HAP-1 (cell line): ENCODE data around the gene SEMA4G.
A peak's percentile ranks its signal among the peaks of the same experiment; 100 is the strongest.

Experiments used
- DNase-seq, 2 experiments: peaks; one replicate each; pipeline ENCODE4 v3.0.0-alpha.2; 2016 to 2020; ENCODE audit warnings: low spot score in 2 of 2
- H3K27me3 ChIP-seq: fragments of 250-450 bp; sonication (Bioruptor Pico); 2 replicates; pipeline ENCODE4 v1.5.1; 2020; ENCODE audit warnings: low read depth, mild to moderate bottlenecking, moderate library complexity
- H3K36me3 ChIP-seq: fragments of 250-450 bp; sonication (Bioruptor Pico); replicated peaks from 2 replicates; pipeline ENCODE4 v1.5.1; 2020; ENCODE audit warnings: mild to moderate bottlenecking
- H3K4me1 ChIP-seq: fragments of 250-450 bp; sonication (Bioruptor Pico); 2 replicates; pipeline ENCODE4 v1.5.1; 2020; ENCODE audit warnings: mild to moderate bottlenecking
- H3K4me3 ChIP-seq: fragments of 250-450 bp; sonication (Bioruptor Pico); 2 replicates; pipeline ENCODE4 v1.5.1; 2020; ENCODE audit warnings: mild to moderate bottlenecking, moderate library complexity
- H3K9me3 ChIP-seq: fragments of 250-450 bp; sonication (Bioruptor Pico); 2 replicates; pipeline ENCODE4 v1.5.1; 2020; ENCODE audit warnings: mild to moderate bottlenecking, moderate library complexity
- in situ Hi-C: fragments of 300-500 bp; cut with MboI; formaldehyde crosslinking; loops from 3 replicates; pipeline ENCODE4 v1.14.3; 2020; ENCODE audit warnings: low sequenced_read_pairs, inconsistent platforms, mixed read lengths

The SEMA4G gene, protein sequence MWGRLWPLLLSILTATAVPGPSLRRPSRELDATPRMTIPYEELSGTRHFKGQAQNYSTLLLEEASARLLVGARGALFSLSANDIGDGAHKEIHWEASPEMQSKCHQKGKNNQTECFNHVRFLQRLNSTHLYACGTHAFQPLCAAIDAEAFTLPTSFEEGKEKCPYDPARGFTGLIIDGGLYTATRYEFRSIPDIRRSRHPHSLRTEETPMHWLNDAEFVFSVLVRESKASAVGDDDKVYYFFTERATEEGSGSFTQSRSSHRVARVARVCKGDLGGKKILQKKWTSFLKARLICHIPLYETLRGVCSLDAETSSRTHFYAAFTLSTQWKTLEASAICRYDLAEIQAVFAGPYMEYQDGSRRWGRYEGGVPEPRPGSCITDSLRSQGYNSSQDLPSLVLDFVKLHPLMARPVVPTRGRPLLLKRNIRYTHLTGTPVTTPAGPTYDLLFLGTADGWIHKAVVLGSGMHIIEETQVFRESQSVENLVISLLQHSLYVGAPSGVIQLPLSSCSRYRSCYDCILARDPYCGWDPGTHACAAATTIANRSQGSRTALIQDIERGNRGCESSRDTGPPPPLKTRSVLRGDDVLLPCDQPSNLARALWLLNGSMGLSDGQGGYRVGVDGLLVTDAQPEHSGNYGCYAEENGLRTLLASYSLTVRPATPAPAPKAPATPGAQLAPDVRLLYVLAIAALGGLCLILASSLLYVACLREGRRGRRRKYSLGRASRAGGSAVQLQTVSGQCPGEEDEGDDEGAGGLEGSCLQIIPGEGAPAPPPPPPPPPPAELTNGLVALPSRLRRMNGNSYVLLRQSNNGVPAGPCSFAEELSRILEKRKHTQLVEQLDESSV

DNA sequence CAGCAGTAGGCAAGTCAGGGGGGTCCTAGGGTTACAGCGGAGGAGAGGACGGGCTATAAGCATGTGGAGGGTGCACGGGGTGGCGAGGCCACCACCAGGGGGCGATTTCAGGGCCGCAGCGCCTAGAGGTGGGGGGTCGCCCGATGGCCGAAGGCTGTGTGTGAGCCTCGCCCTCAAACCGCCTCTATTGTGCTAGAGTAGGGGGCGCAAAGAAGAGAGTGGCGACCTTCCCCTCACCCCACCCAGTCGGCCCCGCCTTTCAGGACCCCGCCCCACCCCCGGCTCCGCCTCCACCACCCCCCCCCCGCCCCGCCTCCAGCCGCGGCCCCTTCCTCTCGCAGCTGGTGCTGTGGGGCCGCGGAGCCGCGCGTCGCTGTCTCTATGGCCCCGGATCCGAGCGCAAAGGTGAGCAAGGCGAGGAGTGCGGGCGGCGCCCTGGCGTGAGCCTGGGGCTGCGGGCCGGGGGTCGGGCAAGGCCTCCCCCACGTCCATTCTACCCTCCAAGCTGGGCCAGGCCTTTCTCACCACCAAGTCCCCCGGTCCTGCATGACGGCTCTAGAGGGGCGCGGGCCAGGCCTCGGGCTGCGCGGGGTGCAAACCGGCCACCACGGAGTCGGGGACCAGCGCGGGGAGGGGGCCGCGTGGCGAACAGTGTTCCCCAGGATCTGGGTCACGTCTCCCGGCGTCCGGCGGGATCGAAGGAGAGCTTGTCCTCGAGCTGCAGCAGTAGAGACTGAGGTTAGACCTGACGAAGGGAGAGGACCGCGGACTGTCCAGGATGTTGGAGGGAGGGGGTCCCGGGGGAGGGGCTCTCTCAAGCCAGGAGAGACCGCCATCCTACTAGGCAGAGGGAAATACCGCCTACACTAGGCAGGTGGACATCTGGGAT, at the start of gene SEMA4G:
SEMA4G (plus strand) TSS at position 318 of the 889 bp plus-strand sequence. CDS start 3,409 bp downstream, outside the sequence.
- peak; percentile 15 to 79 for DNase-seq

DNA sequence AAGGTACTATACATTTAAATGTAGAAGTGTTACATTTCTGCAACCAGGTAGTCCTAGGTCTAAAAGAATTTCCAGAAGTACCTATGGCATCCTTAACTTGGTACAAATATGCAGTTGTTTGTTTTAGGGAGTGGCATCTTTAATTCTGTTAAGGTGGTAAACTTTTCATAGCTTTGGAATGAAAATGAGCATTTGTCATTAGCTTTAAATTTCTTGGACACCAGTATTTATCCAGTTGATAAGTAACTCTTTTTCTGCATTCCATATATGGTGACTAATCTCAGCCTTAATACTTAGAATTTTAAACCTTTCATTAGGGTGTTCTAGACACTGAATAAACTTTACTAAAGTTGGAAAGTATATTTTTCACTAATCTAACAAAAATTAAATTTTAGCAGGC, 45.7 kb upstream of the SEMA4G start:
- Histone ChIP-seq H3K9me3 (no peaks in the 10 kb centered on the region), H3K4me1 (peaks cover 7% of the 10 kb centered on the region; the same call in 1 of the 2 replicates)
- in situ Hi-C loops = no loop called here

More for the DNA sequence above, at the start of gene SEMA4G:
- in situ Hi-C loops = no loop called here
- no peaks in the 10 kb centered on the region for H3K27me3 ChIP-seq
- H3K36me3 ChIP-seq = no peaks in the 10 kb centered on the region; the same call in 1 of the 2 replicates
- no peaks in the 10 kb centered on the region for H3K9me3 ChIP-seq
- 0 out of 2 replicates have a peak, but pooled peaks cover 4% of the 10 kb centered on the region for H3K4me1 ChIP-seq
- H3K4me3 ChIP-seq = peak within 1 kb of the TSS; percentile 55

DNA sequence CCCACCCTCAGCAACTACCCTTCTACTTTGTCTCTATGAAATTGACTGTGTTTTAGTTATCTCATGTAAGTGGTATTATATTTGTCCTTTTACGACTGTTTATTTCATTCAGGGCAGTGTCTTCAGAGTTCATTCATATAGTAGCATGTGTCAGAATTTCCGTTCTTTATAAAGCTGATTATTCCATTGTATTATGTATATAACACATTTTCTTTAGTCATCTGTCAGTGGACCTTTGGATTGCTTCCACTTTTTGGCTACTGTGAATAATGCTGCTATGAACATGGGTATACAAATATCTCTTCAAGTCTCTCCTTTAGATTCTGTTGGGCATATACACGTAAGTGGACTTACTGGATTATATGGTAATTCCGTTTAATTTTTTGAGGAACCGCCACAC, 42.0 kb upstream of the SEMA4G start:
- no peak for DNase-seq
- no peaks in the 10 kb centered on the region for H3K27me3 ChIP-seq
- peaks cover 7% of the 10 kb centered on the region; the same call in 1 of the 2 replicates for H3K4me1 ChIP-seq
- H3K9me3 ChIP-seq = no peaks in the 10 kb centered on the region
- no peak overlapping the region for H3K4me3 ChIP-seq
- peaks cover 57% of the 10 kb centered on the region for H3K36me3 ChIP-seq
- in situ Hi-C loops = no loop called here

More for the DNA sequence above, 45.7 kb upstream of the SEMA4G start:
- H3K4me3 ChIP-seq = no peak overlapping the region
- no peak for DNase-seq
- H3K36me3 ChIP-seq = peaks cover 50% of the 10 kb centered on the region
- H3K27me3 ChIP-seq = no peaks in the 10 kb centered on the region

- Histone ChIP-seq H3K36me3 (peaks cover 57% of the 10 kb centered on the region), H3K4me3 (no peak overlapping the region), H3K27me3 (no peaks in the 10 kb centered on the region), H3K4me1 (peaks cover 7% of the 10 kb centered on the region; the same call in 1 of the 2 replicates), H3K9me3 (no peaks in the 10 kb centered on the region)
- in situ Hi-C loops = no loop called here
- DNase-seq = no peak
Measured at GRCh38 chr10:100928039-100928438, 41.3 kb upstream of the SEMA4G start.

- no peak for DNase-seq
- Histone ChIP-seq H3K27me3 (no peaks in the 10 kb centered on the region), H3K4me3 (no peak overlapping the region), H3K9me3 (no peaks in the 10 kb centered on the region), H3K36me3 (peaks cover 43% of the 10 kb centered on the region), H3K4me1 (peaks cover 7% of the 10 kb centered on the region; the same call in 1 of the 2 replicates)
- in situ Hi-C loops = no loop called here
Measured at GRCh38 chr10:100930368-100930767, 38.9 kb upstream of the SEMA4G start.

DNA sequence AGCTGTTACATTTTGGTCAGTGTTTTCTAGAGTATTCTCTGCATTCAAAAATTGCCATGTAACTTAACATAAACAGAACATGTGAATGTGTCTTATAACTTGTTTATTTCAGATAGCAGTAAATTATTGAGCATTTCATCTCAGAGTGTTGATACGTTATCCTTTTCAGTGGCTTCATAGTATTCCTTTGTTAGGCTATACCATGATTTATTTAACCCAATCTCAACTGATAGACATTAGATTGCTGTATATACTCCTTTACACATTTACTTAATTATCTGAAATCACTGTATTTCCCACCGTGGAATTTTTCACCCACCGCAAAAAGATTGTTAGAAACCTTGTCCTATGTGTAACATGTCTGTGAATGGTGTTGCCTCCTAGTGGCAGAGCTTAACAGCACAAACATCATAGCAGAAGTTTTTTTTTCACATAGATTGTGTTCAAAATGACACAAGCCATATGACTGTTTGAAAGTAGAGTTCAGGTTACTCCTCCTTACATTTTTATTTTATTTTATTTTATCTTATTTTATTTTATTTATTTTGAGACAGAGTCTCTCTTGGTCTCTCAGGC, 35.1 kb upstream of the SEMA4G start:
- Histone ChIP-seq H3K27me3 (no peaks in the 10 kb centered on the region), H3K4me3 (no peak overlapping the region), H3K4me1 (no peaks in the 10 kb centered on the region), H3K36me3 (peaks cover 45% of the 10 kb centered on the region), H3K9me3 (no peaks in the 10 kb centered on the region)
- no peak for DNase-seq
- in situ Hi-C loops = no loop called here

- no peaks in the 10 kb centered on the region for H3K27me3 ChIP-seq
- in situ Hi-C loops = no loop called here
- H3K4me1 ChIP-seq = no peaks in the 10 kb centered on the region; the same call in 1 of the 2 replicates
- no peak overlapping the region for H3K4me3 ChIP-seq
- H3K36me3 ChIP-seq = peaks cover 38% of the 10 kb centered on the region
- DNase-seq = no peak
- H3K9me3 ChIP-seq = no peaks in the 10 kb centered on the region
Measured at GRCh38 chr10:100939763-100940344, 29.4 kb upstream of the SEMA4G start.

DNA sequence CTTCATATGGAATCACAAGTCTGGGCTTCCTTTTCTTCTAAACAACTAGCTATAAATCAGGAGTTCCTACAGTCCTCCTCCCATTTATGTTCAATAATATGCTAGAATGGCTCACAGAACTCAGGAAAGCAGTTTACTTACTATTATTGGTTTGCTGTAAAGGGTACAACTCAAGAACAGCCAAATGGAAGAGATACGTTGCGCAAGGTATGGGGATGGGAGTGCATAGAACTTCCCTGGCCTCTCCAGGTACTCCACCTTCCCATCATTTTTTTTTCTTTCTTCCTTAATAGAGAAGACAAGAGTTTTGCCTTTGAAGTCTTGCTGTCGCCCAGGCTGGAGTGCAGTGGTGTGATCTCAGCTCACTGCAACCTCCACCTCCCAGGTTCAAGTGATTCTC, 27.1 kb upstream of the SEMA4G start:
- Histone ChIP-seq H3K9me3 (no peaks in the 10 kb centered on the region), H3K27me3 (no peaks in the 10 kb centered on the region), H3K4me3 (no peak overlapping the region), H3K36me3 (peaks cover 54% of the 10 kb centered on the region), H3K4me1 (no peaks in the 10 kb centered on the region; the same call in 1 of the 2 replicates)
- no peak for DNase-seq
- in situ Hi-C loops = no loop called here

GRCh38 chr10:100943508-100943907, 25.8 kb upstream of the SEMA4G start:
- in situ Hi-C loops = no loop called here
- H3K4me3 ChIP-seq = no peak overlapping the region
- peaks cover 58% of the 10 kb centered on the region for H3K36me3 ChIP-seq
- no peaks in the 10 kb centered on the region for H3K27me3 ChIP-seq
- H3K4me1 ChIP-seq = no peaks in the 10 kb centered on the region; the same call in 1 of the 2 replicates
- DNase-seq = no peak
- no peaks in the 10 kb centered on the region for H3K9me3 ChIP-seq

DNA sequence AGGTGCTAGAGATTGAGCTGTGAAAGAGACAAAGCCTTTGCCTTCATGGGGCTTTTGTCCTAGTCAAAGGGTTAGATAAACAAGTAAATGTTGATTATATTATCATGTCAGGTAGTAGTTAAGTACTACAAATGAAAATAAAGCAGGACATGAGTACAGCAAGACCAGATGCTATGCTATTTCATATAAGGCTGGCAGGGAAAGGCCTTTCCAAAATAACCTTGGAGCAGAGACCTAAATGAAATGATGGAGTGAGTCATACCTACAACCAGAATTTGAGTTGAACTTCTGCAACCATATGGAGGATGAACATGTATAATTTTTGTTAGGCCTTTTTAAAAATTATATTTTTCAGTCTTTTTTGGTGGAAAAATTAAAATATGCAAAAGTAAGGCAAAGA, 23.6 kb upstream of the SEMA4G start:
- Histone ChIP-seq H3K9me3 (no peaks in the 10 kb centered on the region), H3K36me3 (peaks cover 63% of the 10 kb centered on the region), H3K4me1 (no peaks in the 10 kb centered on the region; the same call in 1 of the 2 replicates), H3K4me3 (no peak overlapping the region), H3K27me3 (no peaks in the 10 kb centered on the region)
- DNase-seq = no peak
- in situ Hi-C loops = no loop called here

DNA sequence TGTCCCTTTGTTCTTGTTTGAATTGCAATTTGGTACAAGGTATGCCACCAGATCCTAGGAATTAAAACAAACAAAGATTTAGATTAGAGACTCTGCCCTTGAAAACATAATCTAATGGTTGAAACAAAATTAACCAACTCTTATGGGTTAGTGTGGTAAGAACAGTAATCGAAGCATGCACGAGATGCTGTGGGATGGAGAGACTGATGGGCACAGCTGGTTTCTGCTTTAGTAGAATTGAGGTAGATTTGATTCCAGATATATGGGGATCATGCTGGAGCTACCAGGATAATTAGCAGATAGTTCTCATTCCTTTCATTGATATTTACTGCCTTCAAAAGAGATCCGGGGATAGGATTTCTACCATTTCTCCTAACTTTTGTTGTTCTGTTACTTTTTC, 20.4 kb upstream of the SEMA4G start:
- Histone ChIP-seq H3K9me3 (no peaks in the 10 kb centered on the region), H3K4me3 (no peak overlapping the region), H3K27me3 (no peaks in the 10 kb centered on the region), H3K4me1 (no peaks in the 10 kb centered on the region), H3K36me3 (peaks cover 57% of the 10 kb centered on the region)
- in situ Hi-C loops = no loop called here
- DNase-seq = no peak

GRCh38 chr10:100960251-100960650, 9.1 kb upstream of the SEMA4G start:
- Histone ChIP-seq H3K9me3 (no peaks in the 10 kb centered on the region), H3K4me1 (no peaks in the 10 kb centered on the region), H3K4me3 (no peak overlapping the region), H3K27me3 (no peaks in the 10 kb centered on the region), H3K36me3 (peaks cover 34% of the 10 kb centered on the region)
- no peak for DNase-seq
- in situ Hi-C loops = no loop called here
